COR-L47 (cell line): ENCODE data around the gene CRTC3.

Source experiments
- DNase-seq: peaks from one replicate; lab custom pipeline; 2025; lab: John Stamatoyannopoulos, UW

CRTC3 gene

DNA sequence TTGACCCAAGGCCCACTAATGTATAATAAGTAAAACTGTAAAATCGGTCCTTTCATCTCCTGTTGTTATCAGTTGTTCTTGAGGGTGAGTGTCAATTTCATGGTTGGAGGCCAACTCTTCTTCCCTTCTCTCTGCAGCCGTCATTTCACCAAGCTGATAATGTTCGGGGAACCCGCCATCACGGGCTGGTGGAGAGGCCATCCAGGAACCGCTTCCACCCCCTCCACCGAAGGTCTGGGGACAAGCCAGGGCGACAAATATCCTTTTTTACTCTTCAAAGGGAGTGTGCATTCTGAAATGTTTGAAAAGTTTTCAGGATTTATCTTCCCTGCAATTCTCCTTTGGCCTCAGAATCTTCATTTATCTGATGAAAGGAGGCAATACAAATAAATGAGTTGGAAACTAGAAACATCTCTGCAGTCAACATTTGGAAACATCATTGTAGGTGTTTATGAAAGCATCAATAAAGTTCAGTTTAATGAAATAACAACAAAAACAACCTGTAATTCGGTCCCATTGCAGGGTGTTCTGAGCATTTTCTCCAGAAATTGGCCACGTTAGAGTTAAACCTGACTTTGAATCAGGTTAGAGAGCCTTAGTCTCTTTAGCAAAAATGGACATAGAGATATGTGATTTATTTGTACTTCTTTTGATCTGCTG lies 63.9 kb downstream of the CRTC3 start:
- DNase-seq: no peak

DNA sequence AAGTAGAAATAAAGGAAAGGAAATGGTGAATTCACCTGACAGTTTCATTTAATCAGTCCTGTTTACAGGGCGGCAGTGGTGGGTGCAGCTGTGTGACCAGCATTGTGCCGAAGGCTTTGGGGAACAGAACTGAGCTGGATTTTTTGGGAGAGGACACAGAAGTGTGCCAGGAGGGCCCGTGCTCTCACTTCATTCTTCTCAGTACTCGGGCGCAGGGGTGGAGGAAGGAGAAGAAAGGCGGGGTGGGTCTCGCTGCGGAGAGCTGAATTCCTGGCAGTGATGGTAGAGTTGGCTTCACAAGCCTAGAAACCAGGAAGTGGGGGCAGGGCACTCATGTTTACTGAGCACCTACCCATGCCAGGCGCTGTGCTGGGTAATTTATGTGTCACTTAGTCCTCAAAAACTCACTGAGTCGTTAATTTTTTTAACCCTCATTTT lies 64.6 kb downstream of the CRTC3 start:
- peak; percentile 39 for DNase-seq

DNA sequence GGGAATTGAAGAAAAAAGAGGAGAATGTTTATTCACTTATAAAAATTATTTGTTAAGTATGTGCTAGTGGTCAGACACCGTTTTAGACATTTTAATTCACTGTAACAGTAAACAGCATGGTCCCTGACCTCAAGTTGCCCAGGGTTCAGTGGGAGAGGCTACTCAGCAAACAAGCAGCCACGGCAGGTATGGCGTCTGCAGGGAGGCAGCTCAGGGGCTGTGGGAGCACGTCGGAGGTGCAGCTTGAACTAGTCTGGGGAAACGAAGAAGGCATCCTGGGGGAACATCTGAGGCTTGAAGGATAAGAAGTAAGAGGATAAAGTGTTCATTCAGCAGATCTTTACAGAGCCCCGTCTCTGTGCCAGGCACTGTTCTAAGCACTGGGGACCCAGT lies 66.0 kb downstream of the CRTC3 start:
- no peak for DNase-seq

DNA sequence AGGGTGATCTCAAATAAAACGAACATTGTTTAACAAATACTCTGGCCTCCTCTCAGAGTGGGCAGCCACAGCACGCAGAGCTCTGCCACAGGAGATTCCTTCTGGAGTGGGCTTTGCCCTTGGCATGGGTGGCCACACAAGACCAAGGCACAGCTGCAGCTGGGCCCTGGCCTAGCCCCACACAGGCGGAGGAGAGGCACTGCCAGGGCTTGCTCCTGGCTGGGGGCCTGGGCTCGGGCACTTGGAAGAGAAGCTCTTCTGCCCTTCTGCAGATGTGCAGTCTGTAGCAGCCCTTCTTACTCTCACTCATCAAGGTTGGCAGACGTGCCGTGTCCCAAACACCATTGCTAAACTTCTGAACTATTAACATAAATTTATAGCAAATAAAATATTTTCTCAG lies 67.2 kb downstream of the CRTC3 start:
- DNase-seq: no peak

DNA sequence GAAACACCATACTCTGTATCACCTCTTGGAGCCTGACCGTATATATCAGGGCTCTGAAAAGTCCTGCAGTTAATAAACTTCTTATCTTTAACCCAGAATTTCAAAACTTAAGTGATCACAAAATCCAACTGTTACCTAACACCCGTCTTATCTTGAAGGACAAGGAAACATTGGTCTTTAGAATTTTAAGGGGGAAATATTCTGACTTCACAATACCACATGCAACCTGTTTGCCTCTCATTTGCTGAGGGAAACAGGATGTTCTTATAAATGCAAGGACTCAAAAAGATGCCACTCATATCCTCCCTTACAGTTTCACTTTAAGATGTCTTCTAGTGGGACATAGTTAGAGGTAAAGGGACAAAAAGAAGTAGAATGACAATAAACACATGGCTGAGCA lies 67.9 kb downstream of the CRTC3 start:
- no peak for DNase-seq

DNA sequence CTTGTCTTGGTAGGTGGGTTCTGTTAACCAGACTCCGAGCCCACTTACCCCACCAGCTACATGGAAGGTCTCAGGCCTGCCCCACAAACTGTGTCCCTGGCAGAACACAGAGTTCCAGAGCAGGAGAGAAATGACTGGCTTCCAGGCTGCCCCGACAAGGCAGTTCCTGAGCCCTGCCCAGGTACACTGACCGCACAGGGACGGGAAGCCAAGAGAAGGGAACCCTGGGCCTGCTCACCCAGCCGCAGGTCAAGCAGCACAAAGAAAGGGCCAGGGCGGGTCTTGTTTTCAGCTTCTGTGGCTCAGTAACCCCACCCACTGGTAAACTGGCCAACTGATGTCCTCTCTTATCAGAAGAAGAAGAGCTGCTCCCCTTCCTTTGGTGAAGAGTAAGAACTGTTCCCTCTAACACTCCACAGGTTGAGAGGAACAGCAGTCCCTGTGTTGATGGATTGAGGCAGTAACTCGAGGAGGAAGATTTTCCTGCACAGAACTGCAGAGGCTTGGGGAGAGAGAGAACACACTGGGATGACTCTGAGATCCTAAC lies 68.4 kb downstream of the CRTC3 start:
- DNase-seq: no peak

DNA sequence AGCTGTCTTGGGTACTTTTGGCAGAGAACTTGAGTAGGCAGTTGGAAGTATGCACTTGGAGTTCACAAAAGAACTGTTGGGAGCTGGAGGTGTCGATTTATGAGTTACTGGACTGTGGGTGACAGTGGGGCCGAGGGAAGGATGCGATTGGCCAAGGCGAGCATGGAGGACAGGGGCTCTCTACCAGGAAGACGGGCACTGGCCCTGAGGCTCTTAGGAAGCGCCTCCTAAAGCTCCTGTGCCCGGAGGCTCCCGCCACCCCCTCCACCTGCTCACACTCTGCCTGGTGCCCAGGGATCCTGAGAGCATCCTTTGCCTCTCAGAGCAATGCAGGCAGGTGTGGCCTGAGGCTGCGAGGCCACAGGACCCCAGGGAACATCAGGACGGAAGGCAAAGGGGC lies 69.0 kb downstream of the CRTC3 start:
- no peak for DNase-seq

DNA sequence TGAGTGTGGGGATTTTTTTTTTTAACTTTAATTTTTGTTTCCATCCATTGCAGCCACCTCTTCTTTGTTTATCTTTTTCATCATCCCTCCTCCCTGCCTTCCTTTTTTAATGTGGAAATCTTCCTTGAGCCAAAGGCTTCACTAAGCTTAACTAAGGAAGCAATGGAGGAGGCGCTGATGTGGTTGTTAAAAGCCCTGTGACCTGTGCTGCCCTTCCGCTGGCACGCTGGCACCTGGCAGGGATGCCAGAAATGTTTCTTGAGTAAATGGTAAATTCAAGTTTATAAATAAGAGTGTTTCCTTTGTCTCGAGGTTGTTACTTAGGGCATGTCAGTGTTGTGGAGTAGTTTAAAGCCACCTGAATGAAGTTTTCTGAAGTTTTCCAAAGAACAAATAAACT lies 69.4 kb downstream of the CRTC3 start:
- no peak for DNase-seq

DNA sequence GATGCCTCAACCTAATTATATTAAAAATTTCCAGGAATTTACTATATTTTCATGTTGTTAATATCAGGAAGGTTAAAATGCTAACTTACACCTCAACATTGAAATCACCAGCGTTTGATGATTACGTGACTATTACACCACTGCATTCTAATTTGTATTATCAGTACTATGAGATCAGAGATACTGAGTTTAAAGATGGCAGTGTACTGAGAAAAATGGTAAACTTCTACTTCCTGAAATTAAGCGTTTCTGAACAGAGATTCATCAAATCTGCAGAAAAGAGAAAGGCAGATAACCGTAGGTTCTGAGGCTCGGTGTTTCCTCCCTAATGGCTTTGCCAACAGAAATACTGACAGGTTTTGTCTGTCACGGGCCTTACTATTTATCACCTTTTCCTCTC lies 69.9 kb downstream of the CRTC3 start:
- no peak for DNase-seq

DNA sequence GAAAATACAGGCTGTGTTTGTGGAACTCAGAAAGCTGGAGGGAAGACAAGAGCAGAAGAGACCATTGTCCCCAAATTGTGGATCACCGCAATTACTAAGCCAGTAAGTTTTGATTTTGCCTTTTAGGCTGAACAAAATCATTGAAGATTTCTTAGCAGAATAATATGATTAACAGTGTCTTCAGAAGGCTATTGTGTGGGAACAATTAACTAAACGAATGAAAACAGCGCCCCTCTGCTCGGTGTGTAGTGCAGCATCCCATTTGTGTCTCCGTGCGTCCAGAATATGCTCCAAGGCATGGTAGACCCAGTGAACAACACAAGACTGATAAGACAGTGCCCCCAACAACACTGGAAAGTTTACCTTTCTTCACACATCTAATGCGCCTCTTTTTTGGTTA lies 71.2 kb downstream of the CRTC3 start:
- DNase-seq: no peak

DNA sequence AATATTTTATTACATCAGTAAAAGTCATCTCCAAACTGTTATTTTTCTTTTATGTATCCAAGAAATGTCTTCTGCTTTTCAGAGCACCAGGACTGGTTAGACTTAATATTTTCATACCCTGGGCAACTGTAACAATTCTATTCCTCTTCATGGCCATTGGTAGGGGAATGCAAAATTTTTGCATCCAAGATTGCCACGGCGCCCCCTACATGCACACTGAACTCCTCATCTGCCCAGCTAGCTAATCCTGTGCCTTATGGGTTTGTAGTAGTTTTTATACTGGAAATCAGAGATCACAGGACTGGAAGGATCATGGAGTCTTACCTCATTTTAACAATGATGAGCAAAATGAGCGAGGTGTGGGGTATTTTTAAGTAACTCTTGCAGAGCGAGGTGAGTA lies 74.2 kb downstream of the CRTC3 start:
- no peak for DNase-seq

DNA sequence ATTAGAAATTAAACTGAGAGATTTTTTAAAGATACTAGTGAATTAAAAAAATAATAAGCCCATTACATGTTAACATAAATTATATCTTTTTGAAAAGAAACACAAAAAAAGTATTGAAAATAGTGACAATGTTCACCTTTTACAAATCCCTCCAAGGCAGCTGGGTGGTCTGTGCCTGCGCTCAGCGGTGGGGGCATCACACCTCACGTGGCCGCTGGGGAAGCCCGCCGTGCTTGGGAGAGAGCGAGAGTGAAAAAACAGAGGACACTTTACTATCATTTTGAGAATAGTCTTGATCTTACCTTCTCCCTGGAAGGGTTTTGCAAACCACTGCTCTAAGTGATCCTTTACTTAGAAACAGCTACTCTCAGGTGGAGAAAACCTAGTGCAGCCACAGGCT lies 76.9 kb downstream of the CRTC3 start:
- DNase-seq: no peak

DNA sequence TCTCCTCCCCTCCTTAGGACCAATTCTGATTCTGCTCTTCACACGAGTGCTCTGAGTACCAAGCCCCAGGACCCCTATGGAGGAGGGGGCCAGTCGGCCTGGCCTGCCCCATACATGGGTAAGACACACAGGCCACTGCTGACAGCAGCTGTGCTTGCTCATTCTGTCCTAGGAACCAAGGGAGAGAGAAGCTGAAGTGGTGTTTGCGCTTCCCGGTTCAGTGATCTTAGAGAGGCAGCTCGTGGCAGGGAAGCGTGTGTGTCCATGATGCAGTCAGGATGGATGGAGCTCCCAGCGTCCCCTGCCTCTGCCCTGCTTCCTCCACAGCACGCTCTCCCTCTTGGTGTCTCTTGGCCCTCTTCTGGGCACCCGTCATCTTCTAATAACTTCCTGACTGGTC lies 77.6 kb downstream of the CRTC3 start:
- no peak for DNase-seq

DNA sequence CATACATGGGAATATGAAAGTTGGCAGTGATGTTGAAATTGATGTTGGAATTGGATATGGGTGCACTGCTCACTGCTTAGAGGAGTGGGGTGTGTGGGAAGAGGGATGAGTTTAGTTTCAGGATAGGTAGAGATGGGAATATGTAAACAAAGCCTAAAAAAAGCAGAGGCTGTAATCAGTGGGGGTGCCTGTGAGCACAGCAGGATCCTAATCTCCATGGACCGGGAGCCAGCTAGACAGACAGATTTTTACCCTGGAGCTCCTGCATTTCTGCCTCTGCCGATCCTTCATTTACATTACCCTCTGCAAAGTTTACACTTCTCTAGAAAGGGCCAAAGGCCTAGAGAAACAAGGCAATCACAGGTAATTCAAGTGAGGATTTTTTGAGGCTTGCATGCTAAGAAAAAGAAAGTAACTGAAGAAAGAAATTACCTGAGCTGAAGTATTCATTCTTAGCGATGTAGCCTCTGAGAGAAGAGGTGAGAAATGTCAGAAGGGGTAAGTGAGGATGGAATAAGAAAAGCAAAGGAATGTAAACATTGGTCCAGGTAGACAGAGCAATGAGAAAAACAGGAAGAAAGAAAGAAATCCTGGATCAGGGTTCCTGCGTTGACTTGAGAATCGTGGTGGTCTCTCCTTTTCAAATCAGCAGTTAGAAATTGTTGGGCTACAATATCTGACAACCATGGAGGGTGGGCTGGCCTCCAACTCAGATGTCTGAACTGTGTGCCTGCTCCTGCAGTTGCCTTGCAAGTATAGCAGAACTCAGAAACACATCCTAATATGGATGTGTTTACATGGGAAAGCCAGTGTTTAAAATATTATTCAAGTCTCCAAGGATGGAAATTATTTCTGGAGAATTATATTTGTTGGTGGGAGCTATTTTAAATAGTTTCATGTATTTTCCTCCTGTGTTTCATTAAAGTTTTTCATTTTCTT lies 79.8 kb downstream of the CRTC3 start:
- DNase-seq: no peak

DNA sequence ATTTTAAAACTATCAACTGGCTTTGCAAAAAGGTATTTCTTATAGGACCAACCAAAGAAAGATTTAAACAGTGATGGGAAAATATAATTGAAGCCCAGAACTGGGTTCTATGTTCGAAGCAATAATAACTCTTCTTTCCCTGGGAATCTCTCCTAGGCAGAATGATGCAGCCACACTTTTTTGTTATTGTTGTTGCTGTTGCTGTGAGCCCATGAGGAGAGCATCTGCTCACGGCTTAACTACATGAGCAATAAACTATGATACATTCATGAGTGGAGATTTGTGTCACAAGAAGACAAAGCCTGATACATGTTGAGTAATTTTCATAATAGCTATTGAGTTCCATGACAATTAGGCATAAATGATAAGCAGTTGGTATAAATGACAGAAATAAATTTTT lies 80.5 kb downstream of the CRTC3 start:
- no peak for DNase-seq

DNA sequence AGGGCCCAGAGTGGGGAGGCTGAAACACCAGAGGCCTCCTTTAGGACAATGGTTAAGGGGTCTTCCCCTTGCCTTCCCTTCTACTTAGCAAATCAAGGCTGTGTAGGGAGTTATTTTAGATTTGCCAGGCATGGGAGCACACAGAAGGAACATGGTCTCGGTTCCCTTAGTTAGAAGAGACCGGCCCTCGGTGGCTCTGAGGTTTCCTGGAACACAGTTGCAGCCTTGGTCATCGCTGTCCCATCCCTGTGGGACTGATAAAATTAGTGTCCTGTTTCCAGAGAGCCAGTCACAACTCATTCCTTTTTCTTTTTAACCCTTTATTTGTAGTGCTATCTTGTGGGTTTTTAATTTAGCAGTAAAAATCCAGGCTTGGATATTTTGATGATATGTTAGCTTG lies 81.4 kb downstream of the CRTC3 start:
- DNase-seq: no peak

DNA sequence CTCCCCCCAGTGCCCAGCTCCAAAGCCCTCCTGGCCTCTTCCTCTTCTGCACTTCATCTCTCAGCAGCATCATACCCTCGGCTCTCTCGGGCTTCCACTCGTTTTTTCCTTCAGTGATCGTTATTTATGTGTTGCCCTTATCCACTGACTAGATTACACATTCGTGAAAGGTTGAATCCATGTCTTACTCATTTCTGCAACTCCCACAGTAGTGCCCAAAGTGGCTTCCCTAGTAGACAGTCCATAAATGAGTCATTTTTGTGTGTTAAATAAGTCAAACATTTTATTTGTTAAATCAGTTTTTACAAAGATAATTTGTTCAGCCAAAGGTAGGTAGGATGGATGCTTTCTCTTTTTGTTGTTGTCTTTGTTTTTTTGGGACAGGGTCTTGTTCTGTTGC lies 87.4 kb downstream of the CRTC3 start:
- DNase-seq: no peak

DNA sequence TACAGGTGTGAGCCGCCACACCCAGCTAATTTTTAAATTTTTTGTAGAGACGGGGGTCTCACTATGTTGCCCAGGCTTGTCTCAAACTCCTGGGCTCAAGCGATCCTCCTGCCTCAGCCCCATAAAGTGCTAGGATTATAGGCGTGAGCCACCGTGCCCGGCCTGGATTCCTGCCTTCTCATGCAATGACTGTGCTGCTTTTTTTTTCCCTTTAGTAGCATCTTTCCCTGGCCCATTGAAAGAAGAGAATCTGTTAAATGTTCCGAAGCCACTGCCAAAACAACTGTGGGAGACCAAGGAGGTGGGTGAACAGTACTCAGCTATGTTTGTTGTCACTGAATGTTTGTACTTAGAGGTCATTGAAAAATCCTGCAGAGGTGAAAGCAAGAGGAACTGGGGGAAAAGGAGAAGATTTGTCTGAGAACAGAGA lies 88.0 kb downstream of the CRTC3 start:
- no peak for DNase-seq

DNA sequence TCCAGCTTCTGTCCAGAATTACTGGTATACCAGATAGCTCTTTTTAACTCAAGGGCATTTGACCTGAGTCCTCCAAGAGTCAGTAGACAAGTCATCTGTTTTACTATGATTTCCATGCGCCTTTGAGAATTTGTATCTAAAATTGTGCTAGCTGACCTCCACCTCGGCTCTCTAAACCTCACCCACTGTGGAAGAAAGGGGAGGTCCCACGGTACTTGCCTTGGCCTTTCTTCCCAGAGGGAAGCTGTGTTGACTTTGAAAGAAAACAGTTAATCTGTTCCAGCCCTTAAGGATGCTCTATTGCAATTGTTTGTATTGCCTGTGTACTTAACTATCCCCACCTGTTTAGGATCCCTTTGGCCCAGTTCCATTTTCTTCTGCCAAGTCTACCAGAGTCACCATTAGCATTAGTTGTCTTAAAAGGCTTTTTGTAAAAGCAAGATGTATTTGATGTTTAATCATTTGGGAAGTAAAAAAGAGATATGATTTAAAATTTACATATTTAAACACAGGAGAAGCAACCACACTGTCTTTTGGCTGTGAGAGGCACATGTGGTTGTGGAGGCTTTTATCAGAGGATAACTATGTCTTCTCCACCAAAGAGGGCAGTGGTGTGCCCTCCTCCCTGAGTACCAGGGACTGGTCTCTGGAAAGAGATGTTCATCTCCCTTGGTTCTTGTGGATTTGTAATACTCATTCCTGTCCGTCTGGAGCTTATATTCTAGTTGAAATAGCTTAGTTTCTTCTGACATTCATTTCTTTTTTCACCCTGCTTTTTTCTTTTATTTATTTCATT lies 88.8 kb downstream of the CRTC3 start:
- peak; percentile 83 for DNase-seq

DNA sequence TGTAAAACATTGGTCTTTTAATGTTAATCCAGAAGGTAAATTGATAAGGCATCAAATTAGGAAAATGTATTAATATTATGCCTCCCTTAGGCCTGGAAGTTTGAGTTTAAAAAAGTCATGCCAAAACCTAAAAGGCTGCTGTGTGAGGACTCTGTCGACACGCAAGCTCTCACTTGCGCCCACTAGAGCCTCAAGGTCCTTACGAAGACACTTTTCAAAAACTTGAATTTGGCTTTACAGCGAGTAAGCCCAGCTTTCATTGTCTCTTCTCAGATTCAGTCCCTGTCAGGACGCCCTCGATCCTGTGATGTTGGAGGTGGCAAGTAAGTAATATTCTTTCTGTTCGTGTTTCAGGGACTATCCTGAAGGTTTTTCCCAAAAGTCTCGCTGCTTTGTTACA lies 89.7 kb downstream of the CRTC3 start:
- DNase-seq: no peak

DNA sequence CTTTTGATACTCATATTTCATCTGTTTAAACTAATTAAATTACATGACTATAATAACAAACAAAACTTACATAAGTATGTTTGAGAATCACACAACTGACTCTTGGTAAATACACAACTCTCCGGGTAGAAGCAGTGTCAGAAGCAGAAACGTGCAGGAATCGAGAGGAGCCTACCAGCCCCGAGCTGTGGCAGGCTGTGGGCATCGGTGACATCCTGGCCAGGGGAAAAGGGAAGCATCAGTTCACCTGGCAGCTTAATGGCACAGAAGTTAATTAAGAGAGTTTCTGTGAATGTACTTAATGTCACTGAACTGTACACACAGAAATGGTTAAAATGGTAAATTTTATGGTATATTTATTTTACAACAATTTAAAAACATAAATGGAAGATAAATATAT lies 90.2 kb downstream of the CRTC3 start:
- DNase-seq: no peak

DNA sequence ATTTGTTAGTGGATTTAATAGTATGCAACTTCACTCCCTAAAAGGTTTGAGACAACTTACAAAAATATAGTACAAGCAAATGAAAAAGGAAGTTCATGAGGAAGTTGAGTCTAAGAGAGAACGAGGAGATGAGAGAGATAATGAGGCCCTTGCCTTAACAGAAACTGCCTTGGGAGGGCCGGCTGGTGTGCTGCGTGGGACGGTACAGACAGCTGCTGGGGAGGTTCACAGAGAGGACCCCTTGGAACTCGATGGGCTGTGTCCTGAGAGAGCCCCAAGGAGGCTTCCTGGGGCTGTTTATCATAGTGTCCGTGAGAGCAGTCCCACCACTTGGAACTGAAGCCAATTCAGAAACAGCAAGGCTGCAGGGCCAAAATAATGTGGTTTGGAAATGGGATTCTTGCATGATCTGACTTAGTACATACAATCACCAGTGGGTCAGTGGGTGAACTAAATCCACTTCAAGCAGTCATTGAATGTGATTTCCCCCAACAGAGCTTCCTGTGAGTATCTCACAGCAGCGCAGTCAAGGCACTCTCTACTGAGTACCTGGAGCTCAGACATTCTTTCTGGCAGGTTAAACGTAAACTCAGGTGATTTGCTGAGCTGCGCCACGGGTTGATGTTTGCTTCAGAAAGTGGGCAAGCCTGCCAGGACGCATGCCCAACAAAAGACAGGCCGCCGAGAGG lies 90.8 kb downstream of the CRTC3 start:
- no peak for DNase-seq
